Naive thymus-derived CD8-positive, alpha-beta T cell (primary cell): ENCODE data around the gene PLAU. TPM values are rescaled to one million over a fixed set of nuclear protein-coding genes. Genes with fewer than 3 reads are reported as not detected.
"Not testable (repeated sequence)": the region's sequence is repeated elsewhere in the genome, so short reads cannot be mapped to it uniquely, and the experiment has no call there.

Source experiments
- ATAC-seq, 2 donors: fragments of 150-1000 bp; cut with Tn5 transposase in 1 of 2; sonication (Bioruptor Pico), chemical (Tn5 transposase) in 1 of 2; 1 replicate in 1 of 2; 2 replicates in 1 of 2; pipeline ENCODE4 v1.10.0; 2021; ENCODE audit warnings: mild to moderate bottlenecking in 2 of 2, moderate library complexity in 2 of 2
- POLR2A ChIA-PET: fragments of 350-600 bp; sonication (Branson Sonifier 250); formaldehyde crosslinking; loops from one replicate; lab custom pipeline; 2021; ENCODE audit warnings: antibody characterized with exemption; lab: Charles Lee
- DNase-seq, 10 donors: peaks; one replicate each; pipeline versions ENCODE4 v3.0.0 to v3.0.0-alpha.2; 2020 to 2022
- H3K27ac Mint-ChIP-seq, 10 donors: one replicate each; pipeline ENCODE4 v1.8.0; 2020 to 2022; ENCODE audit warnings: mild to moderate bottlenecking in 10 of 10, mixed read lengths in 10 of 10, moderate library complexity in 4 of 10, inconsistent platforms in 1 of 10
- H3K27me3 Mint-ChIP-seq, 5 donors: one replicate each; pipeline ENCODE4 v1.8.0; 2021 to 2022; ENCODE audit warnings: mixed read lengths in 5 of 5
- H3K36me3 Mint-ChIP-seq, 3 donors: one replicate each; pipeline ENCODE4 v1.8.0; 2020 to 2022; ENCODE audit warnings: mixed read lengths in 3 of 3, mild to moderate bottlenecking in 2 of 3, inconsistent platforms in 1 of 3
- H3K4me1 Mint-ChIP-seq, 4 donors: one replicate each; pipeline ENCODE4 v1.8.0; 2021 to 2022; ENCODE audit warnings: mixed read lengths in 4 of 4
- H3K4me3 Mint-ChIP-seq, 10 donors: one replicate each; pipeline ENCODE4 v1.8.0; 2020 to 2022; ENCODE audit warnings: mild to moderate bottlenecking in 10 of 10, mixed read lengths in 10 of 10, moderate library complexity in 6 of 10, inconsistent platforms in 1 of 10
- H3K9me3 Mint-ChIP-seq, 9 donors: one replicate each; pipeline ENCODE4 v1.8.0; 2020 to 2022; ENCODE audit warnings: mixed read lengths in 9 of 9, mild to moderate bottlenecking in 3 of 9, inconsistent platforms in 1 of 9, moderate library complexity in 1 of 9
- polyA plus RNA-seq, 3 donors: library from polyadenylated mRNA; unstranded; fragments of 300-500 nt; fragmentation: Illumina TruSeq; gene quantifications; one replicate each; pipeline ENCODE4 v1.2.3, GENCODE V29; 2021
- total RNA-seq, 8 experiments: library from RNA in 2 of 8; stranded (reverse) in 2 of 8; gene quantifications; one replicate each; pipeline ENCODE4 v1.2.3 and lab custom pipeline; 2021 to 2026

Gene PLAU
- total and polyA plus RNA-seq, 5 experiments from 2014 or later, result 0.26 to 0.30 TPM; not detected in 3

DNA sequence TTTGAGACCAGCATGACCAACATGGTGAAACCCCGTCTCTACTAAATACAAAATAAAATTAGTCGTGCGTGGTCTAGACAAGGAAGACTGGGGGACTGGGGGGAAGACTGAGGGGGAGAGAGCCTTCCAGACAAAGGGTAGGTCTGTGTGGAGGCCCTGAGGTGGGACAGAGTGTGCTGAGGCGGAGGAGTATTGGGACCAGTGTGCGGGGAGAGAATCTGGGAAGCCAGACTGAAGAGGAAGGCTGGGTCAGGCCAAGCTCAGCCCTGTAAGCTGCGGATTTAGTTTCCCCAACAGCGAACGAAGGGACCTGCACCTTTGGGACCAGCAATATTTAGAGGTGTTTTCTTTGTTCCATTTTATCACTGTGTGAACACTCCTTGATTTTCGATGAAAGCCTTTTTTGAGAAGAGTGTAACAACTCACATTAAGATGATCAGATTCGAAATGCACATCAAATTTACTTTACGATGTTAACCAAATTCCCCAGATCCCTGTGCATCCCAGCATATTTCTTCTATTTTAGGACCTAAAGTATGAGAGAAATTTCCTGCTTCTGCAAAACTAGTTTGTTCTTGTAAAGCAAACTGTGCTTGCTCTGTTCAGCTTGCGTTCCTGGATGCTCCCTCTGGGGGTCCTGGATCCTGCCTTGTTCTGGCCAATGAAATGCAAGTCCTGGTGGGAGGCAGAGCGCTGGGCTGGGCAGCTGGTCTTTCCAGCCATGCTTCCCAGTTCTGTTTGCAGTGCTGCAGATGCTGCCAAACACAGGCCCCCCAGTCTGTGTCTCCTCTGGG lies 39.4 kb downstream of the PLAU start:
- Mint-ChIP-seq H3K4me1 (peaks cover 2 to 11% (median 3%) of the 10 kb centered on the region in 4 donors), H3K36me3 (no peaks in the 10 kb centered on the region), H3K4me3 (no peak overlapping the region), H3K9me3 (no peaks in the 10 kb centered on the region), H3K27ac (peak overlapping the region in 1 of 10 donors; percentile 78), H3K27me3 (no peaks in the 10 kb centered on the region)
- ATAC-seq, result no peak
- no peak for DNase-seq
- POLR2A ChIA-PET, result interaction anchor here (0.6 kb wide), 1 partner anchor 75 kb away, joined by 3 read pairs; no protein-coding TSS in a partner anchor

DNA sequence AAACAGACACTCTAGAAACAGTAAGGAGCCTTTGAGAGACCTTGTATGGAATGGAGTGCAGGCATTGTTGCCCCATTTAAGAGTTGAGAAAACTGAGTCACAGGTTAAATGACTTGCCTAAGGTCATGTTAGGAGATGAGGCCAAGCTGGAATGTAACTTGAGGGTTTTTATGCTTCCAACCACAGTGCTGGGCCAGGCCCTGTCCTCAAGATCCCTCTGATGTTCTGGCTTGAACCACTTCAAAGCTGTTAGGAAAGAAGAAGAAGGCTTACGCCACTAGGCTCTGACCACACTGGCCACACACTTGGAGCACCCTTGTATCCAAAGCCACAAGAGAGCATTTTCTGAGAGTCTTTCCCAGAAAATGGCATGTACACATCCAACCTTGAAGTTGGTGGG lies 42.7 kb downstream of the PLAU start:
- Mint-ChIP-seq H3K27ac (no peak overlapping the region), H3K27me3 (no peaks in the 10 kb centered on the region), H3K4me1 (peaks cover 12 to 40% (median 27%) of the 10 kb centered on the region in 4 donors), H3K36me3 (no peaks in the 10 kb centered on the region), H3K9me3 (no peaks in the 10 kb centered on the region), H3K4me3 (no peak overlapping the region)
- ATAC-seq (no peak), DNase-seq (no peak)
- POLR2A ChIA-PET, result no interaction called here

DNA sequence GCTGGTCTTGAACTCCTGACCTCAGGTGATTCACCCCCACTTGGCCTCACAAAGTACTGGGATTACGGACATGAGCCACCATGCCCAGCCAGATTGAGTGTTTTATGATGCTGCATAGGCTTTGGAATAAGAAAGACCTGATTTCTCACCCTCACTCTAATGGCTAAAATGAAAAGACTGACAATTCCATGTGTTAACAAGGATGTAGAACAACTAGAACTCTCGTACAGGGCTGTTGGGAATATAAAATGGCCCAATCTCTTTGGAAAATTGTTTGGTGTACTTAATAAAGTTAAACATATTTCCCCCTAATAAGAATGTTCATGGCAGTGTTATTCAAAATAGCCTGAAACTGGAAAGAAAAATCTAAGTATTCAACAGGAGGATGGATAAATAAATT lies 43.8 kb downstream of the PLAU start:
- no peak for DNase-seq
- no peaks in the 10 kb centered on the region for H3K9me3 Mint-ChIP-seq
- peaks cover 15 to 51% (median 32%) of the 10 kb centered on the region in 4 donors for H3K4me1 Mint-ChIP-seq
- ATAC-seq, result no peak
- no peaks in the 10 kb centered on the region for H3K27me3 Mint-ChIP-seq
- H3K27ac Mint-ChIP-seq, result peak overlapping the region in 1 of 10 donors; percentile 67
- no peak overlapping the region for H3K4me3 Mint-ChIP-seq
- POLR2A ChIA-PET, result no interaction called here
- H3K36me3 Mint-ChIP-seq, result no peaks in the 10 kb centered on the region

DNA sequence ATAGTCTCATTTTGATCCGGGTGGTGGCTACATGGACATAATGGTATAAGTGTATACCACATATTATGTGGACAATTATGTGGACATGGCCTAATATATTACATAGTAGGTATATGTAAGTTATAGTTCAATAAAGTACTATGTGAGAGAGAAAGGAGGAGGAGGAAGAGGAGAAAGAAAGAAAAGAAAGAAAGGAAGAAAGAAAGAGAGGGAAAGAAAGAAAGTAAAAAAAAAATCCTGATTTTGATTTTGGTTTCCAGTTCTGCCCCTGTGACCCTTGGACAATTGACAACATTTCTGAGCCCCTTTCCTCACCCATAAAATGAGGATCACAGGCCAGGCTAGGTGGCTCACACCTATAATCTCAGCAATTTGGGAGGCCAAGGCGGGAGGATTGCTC lies 44.8 kb downstream of the PLAU start:
- Mint-ChIP-seq H3K4me1 (peaks cover 15 to 59% (median 35%) of the 10 kb centered on the region in 4 donors), H3K9me3 (no peaks in the 10 kb centered on the region), H3K36me3 (no peaks in the 10 kb centered on the region), H3K27me3 (no peaks in the 10 kb centered on the region), H3K4me3 (peak overlapping the region in 7 of 10 donors; percentile 19 to 63 (median 43)), H3K27ac (peak overlapping the region in 6 of 10 donors; percentile 23 to 84 (median 48))
- no peak for DNase-seq
- ATAC-seq, result no peak
- POLR2A ChIA-PET, result interaction anchor here (1.0 to 1.6 kb wide), 2 partner anchors 15 to 36 kb away, joined by 3 to 5 read pairs; no protein-coding TSS in a partner anchor

DNA sequence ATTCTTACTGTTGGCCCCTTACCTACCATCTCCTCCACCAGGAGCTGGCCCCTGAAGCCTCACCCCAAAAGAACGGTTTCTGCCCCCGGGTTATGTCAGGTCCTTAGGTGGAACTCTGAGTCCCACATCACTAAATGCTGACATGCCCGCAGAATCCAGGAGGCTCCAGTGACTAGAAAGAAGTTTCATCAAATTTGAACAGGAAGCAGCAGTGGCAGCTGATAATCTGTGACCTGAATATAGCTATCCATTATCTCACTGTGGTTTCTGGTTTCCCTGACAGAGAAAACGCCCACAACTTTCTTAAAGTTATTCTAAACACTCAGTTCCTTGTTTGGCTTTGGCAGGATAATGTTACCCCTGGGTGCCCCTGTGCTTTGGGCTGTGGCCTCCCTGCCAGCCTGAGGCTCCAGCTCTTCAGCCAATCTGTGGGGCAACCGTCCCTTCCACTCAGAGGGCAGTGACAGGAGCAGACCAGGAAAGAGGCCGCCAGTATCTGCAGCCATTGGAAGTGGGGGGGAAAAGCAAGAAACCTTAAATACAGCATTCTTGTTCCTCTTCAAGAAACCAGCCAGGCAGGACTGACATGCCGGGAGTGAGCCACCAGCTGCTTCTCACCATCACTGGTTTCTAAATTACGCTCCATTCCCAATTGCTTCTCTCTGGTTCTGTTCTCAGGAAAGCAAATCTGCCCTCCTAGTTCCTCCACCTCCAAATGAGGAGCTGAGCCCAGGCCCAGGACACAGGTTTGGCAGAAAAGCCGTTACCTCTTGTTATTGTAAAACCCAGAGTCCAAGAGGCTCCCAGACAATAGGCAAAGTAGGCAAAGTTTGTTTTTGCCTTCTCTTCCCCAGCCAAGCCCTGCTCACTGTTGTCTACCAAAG lies 45.8 kb downstream of the PLAU start:
- no peaks in the 10 kb centered on the region for H3K36me3 Mint-ChIP-seq
- H3K27ac Mint-ChIP-seq, result peak overlapping the region; percentile 47 to 90 (median 82)
- DNase-seq, result peak in 7 of 10 donors; percentile 3 to 54 (median 20)
- no peaks in the 10 kb centered on the region for H3K9me3 Mint-ChIP-seq
- H3K4me1 Mint-ChIP-seq, result peaks cover 15 to 63% (median 35%) of the 10 kb centered on the region in 4 donors
- POLR2A ChIA-PET, result interaction anchor here (1.0 to 1.6 kb wide), 3 partner anchors 16 to 37 kb away, joined by 3 to 8 read pairs (median 5); no protein-coding TSS in a partner anchor
- peak; percentile 71 to 84 for ATAC-seq
- H3K4me3 Mint-ChIP-seq, result peak overlapping the region; percentile 44 to 86 (median 64)
- no peaks in the 10 kb centered on the region for H3K27me3 Mint-ChIP-seq

DNA sequence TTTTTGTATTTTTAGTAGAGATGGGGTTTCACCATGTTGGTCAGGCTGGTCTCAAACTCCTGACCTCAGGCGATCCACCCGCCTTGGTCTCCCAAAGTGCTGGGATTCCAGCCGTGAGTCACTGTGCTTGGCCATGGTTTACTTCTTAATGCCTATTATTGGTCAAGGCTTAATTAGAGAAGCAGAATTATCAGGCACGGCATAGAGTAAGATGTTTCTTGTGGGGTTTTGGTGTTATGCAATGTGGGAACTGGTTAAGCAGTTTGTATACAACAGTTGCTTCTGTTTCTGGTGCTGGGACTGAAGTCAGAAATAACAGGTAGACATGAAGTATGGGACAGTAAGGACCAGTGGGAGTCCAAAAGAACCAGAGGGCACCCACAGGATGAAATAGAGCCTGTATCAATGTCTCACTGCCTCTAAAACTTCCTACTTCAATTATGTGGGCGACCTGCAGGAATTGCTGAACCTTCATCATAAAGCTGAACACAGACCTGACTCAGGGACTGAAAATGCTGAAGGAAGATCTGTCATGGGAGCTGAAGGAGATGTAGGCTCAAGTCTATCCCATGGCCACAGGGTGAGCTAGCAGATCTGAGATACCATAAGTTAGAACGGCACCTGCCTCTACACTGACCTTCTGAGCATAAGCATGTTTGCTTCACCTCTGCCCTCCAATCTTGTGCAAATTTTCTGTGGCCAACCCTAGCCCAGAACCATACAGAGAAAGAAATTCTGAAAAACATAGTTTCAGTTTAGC lies 48.7 kb downstream of the PLAU start:
- H3K36me3 Mint-ChIP-seq, result no peaks in the 10 kb centered on the region
- POLR2A ChIA-PET, result interaction anchor here (0.5 to 0.6 kb wide), 2 partner anchors 73 to 1192 kb away, joined by 3 read pairs; no protein-coding TSS in a partner anchor
- no peak overlapping the region for H3K4me3 Mint-ChIP-seq
- H3K4me1 Mint-ChIP-seq, result peaks cover 12 to 56% (median 35%) of the 10 kb centered on the region in 4 donors
- DNase-seq, result no peak
- H3K27me3 Mint-ChIP-seq, result no peaks in the 10 kb centered on the region
- H3K9me3 Mint-ChIP-seq, result no peaks in the 10 kb centered on the region
- H3K27ac Mint-ChIP-seq, result peak overlapping the region in 5 of 10 donors; percentile 46 to 74 (median 59)
- ATAC-seq, result no peak

DNA sequence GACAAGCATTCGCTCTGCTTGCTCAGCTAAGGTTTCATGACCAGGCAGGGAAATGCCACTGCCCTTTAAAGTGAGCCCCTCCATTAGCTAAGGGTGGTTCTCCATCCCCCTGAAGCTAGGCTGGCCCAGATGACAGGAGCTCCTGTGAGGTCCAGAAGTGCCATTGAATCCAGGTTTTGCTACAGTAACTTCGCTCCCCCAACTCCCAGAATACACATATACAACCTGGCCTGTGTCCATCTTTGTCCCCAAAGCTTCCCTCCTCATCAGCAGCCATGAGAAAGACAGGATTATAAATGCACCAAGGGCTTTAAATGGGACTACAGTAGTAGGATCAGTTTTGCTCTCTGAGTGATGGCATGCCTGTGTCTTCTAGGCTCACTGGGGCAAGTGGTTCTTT lies 51.5 kb downstream of the PLAU start:
- DNase-seq (no peak), ATAC-seq (no peak)
- no peaks in the 10 kb centered on the region for H3K27me3 Mint-ChIP-seq
- POLR2A ChIA-PET, result interaction anchor here (0.6 to 0.7 kb wide), 2 partner anchors 147 to 681 kb away, joined by 3 read pairs; no protein-coding TSS in a partner anchor
- H3K36me3 Mint-ChIP-seq, result no peaks in the 10 kb centered on the region
- H3K9me3 Mint-ChIP-seq, result no peaks in the 10 kb centered on the region
- no peak overlapping the region for H3K27ac Mint-ChIP-seq
- no peak overlapping the region for H3K4me3 Mint-ChIP-seq
- H3K4me1 Mint-ChIP-seq, result peaks cover 3 to 45% (median 15%) of the 10 kb centered on the region in 4 donors

DNA sequence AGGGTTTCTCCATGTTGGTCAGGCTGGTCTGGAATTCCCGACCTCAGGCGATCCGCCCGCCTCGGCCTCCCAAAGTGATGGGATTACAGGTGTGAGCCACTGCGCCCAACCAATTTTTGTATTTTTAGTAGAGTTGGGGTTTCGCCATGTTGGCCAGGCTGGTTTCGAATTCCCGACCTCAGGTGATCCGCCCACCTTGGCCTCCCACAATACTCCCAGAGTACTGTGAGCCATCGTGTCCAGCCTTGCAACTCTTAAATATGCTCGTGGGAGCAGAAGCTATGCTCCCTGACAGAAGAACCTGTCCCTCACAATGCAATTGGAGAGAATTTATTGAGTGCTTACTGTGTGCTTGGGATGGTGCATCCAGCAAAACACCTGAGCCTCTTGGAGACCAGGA lies 52.6 kb downstream of the PLAU start:
- H3K9me3 Mint-ChIP-seq, DNase-seq, H3K27me3 Mint-ChIP-seq, H3K36me3 Mint-ChIP-seq, H3K4me3 Mint-ChIP-seq, POLR2A ChIA-PET, ATAC-seq, H3K27ac Mint-ChIP-seq: not testable (repeated sequence)
- H3K4me1 Mint-ChIP-seq, result peaks cover 2 to 46% (median 11%) of the 10 kb centered on the region in 4 donors

DNA sequence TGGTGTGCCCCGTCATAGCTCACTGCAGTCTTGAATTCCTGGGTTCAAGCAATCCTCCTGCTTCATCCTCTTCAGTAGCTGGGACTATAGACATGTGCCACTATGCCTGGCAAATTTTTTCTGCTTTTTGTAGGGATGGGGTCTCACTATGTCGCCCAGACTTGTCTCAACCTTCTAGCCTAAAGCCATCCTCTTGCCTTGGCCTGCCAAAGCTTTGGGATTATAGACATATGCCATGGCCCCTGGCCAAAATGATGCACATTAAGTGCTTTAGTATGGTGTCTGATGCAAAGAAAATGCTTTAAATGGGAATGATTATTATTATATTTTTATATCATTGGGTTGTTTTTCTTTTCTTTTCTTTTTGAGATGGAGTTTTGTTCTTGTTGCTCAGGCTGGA lies 53.8 kb downstream of the PLAU start:
- POLR2A ChIA-PET, result no interaction called here
- Mint-ChIP-seq H3K4me1 (peaks cover 0 to 39% (median 5%) of the 10 kb centered on the region in 4 donors), H3K27ac (no peak overlapping the region), H3K36me3 (no peaks in the 10 kb centered on the region), H3K9me3 (no peaks in the 10 kb centered on the region), H3K4me3 (no peak overlapping the region), H3K27me3 (no peaks in the 10 kb centered on the region)
- no peak for ATAC-seq
- DNase-seq, result no peak

DNA sequence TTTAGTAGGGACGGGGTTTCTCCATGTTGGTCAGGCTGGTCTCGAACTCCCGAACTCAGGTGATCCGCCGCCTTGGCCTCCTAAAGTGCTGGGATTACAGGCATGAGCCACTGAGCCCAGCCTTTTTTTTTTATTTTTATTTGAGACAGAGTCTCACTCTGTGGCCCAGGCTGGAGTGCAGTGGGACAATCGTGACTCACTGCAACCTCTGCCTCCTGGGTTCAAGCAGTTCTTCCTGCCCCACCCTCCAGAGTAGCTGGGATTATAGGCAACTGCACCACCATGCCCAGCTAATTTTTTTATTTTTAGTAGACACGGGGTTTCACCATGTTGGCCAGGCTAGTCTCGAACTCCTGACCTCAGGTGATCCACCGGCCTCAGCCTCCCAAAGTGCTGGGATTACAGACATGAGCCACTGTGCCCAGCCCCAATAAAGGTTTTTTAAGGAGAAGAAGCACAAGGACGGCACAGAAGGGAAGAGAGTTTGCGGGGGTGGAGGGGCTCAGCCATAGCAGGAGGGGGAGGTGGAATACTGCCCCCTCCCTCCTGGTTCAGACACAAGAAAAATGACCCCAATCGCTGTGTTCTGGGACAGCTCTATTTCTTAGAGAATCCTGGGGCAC lies 54.4 kb downstream of the PLAU start:
- H3K27me3 Mint-ChIP-seq, POLR2A ChIA-PET: not testable (repeated sequence)

DNA sequence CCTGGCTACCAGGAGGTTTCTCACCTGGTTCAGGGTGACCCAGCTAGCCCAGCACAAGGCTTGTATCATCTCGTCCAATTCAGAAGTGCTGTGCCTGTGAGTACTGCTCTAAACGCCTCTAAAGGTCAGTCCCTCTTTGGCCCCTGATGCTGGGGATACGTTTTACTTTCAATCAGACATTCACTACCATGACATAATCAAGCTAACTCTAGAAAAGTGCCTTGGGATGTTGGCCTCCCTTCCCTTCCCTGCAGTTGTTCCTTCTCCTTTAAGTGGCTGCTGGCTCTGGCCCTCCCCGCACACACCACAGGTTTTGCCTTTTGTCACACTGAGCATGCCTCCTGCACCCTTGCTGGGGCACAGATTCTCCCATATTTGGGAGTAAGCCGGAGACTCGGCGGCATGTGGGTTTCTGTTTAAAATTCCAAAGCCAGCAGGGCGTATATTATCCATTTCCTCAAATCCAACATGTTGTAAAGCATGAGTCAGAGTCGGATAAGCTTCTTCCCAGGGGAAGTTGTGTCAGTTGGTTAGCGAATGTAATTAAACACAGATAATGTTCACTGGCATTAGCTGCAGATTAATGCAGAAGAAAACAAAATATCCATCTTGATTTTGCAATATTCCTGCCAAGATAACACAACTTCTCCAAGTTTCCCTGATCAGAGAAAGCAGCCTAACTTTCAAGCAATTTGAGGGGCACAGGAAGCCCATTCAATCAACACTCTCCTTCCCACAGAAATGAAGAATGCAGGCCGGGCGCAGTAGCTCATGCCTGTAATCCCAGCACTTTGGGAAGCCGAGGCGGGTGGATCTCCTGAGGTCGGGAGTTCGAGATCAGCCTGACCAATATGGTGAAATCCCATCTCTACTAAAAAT lies 55.2 kb downstream of the PLAU start:
- POLR2A ChIA-PET, result no interaction called here
- no peak overlapping the region for H3K4me3 Mint-ChIP-seq
- DNase-seq, result no peak

More for the DNA sequence above, 54.4 kb downstream of the PLAU start:
- H3K36me3 Mint-ChIP-seq, H3K9me3 Mint-ChIP-seq, H3K4me3 Mint-ChIP-seq, DNase-seq, H3K27ac Mint-ChIP-seq, ATAC-seq: not testable (repeated sequence)
- H3K4me1 Mint-ChIP-seq, result peaks cover 0 to 34% (median 2%) of the 10 kb centered on the region in 4 donors

More for the DNA sequence above, 55.2 kb downstream of the PLAU start:
- ATAC-seq, result no peak
- H3K27me3 Mint-ChIP-seq, result no peaks in the 10 kb centered on the region
- no peaks in the 10 kb centered on the region for H3K36me3 Mint-ChIP-seq
- H3K27ac Mint-ChIP-seq, result peak overlapping the region in 1 of 10 donors; percentile 85
- peaks cover 0 to 27% (median 2%) of the 10 kb centered on the region in 4 donors for H3K4me1 Mint-ChIP-seq
- H3K9me3 Mint-ChIP-seq, result no peaks in the 10 kb centered on the region
